ENCODE results near the gene BFAR. TPM values are rescaled to one million over a fixed set of nuclear protein-coding genes. Genes with fewer than 3 reads are reported as not detected.

Gene BFAR
- total and polyA plus RNA-seq, 2 donors (not counting 1 experiment from before 2014, with no cell fraction given), result 30.7 to 72.9 TPM

DNA sequence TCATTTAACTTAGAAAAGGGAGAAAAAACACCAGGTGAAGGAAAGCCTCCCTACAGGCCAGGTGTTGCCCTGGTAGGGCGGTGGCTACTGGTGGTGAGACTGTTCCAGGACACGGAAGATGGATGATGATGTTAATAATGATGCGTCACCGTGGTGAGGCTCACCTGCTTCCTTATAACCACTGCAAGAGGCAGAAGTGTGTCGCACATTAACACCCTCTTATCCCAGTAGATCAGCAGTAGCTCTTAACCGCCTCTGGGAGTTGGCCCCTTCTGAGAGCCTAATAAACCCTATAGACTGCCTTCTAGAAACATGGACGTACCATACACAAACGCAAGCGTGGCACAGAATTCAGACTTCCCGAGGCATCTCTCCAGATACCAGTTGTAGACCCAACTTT is 7.8 kb downstream of the BFAR start:
- no peak overlapping the region for H3K27ac Mint-ChIP-seq
- Histone ChIP-seq H3K79me2 (ENCODE audit: control insufficient read depth, insufficient read depth, low read length) (peaks cover 98% of the 10 kb centered on the region), H3K9me3 (ENCODE audit: control extremely low read depth in 1 of 3, control insufficient read depth in 2 of 3, insufficient read depth in 1 of 3, low read length in 2 of 3) (no peaks in the 10 kb centered on the region), H3K4me3 (ENCODE audit: control extremely low read depth in 1 of 5, extremely low read depth in 1 of 5, insufficient read depth in 1 of 5, low read depth in 2 of 5, low read length in 4 of 5) (no peak overlapping the region), H3K4me1 (ENCODE audit: control insufficient read depth in 2 of 2, insufficient read depth in 2 of 2, low read length in 2 of 2) (peaks cover 0 to 4% of the 10 kb centered on the region in 2 donors), H2AFZ (ENCODE audit: insufficient read depth, low read depth, low read length, poor library complexity, severe bottlenecking) (no peak overlapping the region), H3K27me3 (replicated peaks in 1 of 4; ENCODE audit: control extremely low read depth in 1 of 4, control insufficient read depth in 3 of 4, insufficient read depth in 4 of 4, low read length in 3 of 4) (no peaks in the 10 kb centered on the region), H3K4me2 (replicated peaks; ENCODE audit: low read depth, low read length, poor library complexity, severe bottlenecking) (no peak overlapping the region), H4K20me1 (ENCODE audit: control insufficient read depth, insufficient read depth, low read length, poor library complexity, severe bottlenecking) (peaks cover 79% of the 10 kb centered on the region), H3K9ac (ENCODE audit: low read length) (no peak overlapping the region), H3K27ac (ENCODE audit: low read length in 2 of 2) (no peak overlapping the region), H3K36me3 (replicated peaks in 1 of 2; ENCODE audit: control extremely low read depth in 1 of 2, control insufficient read depth in 1 of 2, extremely low read depth in 1 of 2, insufficient read depth in 2 of 2, low read length in 1 of 2) (peaks cover 11 to 43% of the 10 kb centered on the region in 2 experiments)
- no peak overlapping the region for H3K4me3 Mint-ChIP-seq
- H3K4me1 Mint-ChIP-seq, result peaks cover 36% of the 10 kb centered on the region
- POLR2A ChIA-PET, result interaction anchor here (0.8 kb wide), 1 partner anchor 32 kb away, joined by 3 read pairs; no protein-coding TSS in a partner anchor
- TF ChIP-seq EZH2 (IDR thresholded peaks at IDR 0.05; ENCODE audit: borderline replicate concordance, insufficient read depth, low read depth, low read length, poor library complexity, severe bottlenecking), result no peak
- no peak for TF ChIP-seq CTCF (IDR thresholded peaks at IDR 0.05)
- H3K27me3 Mint-ChIP-seq, result no peaks in the 10 kb centered on the region
- no peaks in the 10 kb centered on the region for H3K9me3 Mint-ChIP-seq (ENCODE audit: insufficient read depth)
- CTCF ChIA-PET, result no interaction called here
- WGBS (ENCODE audit: insufficient coverage), result 91% methylated on average over 6 of the region's 10 CpGs
- no peak for ATAC-seq (ENCODE audit: low read depth)
- DNase-seq, result no peak
- intact Hi-C loops (cut with micrococcal nuclease), result no loop called here

- ATAC-seq (ENCODE audit: low read depth) (no peak), DNase-seq (no peak)
- TF ChIP-seq EZH2 (IDR thresholded peaks at IDR 0.05; ENCODE audit: borderline replicate concordance, insufficient read depth, low read depth, low read length, poor library complexity, severe bottlenecking) (no peak), CTCF (IDR thresholded peaks at IDR 0.05) (no peak)
- ChIA-PET POLR2A (interaction anchor here (0.8 kb wide), 1 partner anchor 32 kb away, joined by 3 read pairs; no protein-coding TSS in a partner anchor), CTCF (interaction anchor here (0.7 kb wide), 1 partner anchor 1546 kb away, joined by 3 read pairs; no protein-coding TSS in a partner anchor)
- H4K20me1 ChIP-seq (ENCODE audit: control insufficient read depth, insufficient read depth, low read length, poor library complexity, severe bottlenecking), result peaks cover 73% of the 10 kb centered on the region
- no peak overlapping the region for H3K4me3 ChIP-seq (ENCODE audit: control extremely low read depth in 1 of 5, extremely low read depth in 1 of 5, insufficient read depth in 1 of 5, low read depth in 2 of 5, low read length in 4 of 5)
- intact Hi-C loops (cut with micrococcal nuclease), result no loop called here
- no peak overlapping the region for H3K9ac ChIP-seq (ENCODE audit: low read length)
- H3K4me3 Mint-ChIP-seq, result no peak overlapping the region
- WGBS (ENCODE audit: insufficient coverage), result 83% methylated on average over 1 of the region's 8 CpGs
- no peak overlapping the region for H2AFZ ChIP-seq (ENCODE audit: insufficient read depth, low read depth, low read length, poor library complexity, severe bottlenecking)
- H3K27me3 Mint-ChIP-seq, result no peaks in the 10 kb centered on the region
- H3K4me2 ChIP-seq (replicated peaks; ENCODE audit: low read depth, low read length, poor library complexity, severe bottlenecking), result no peak overlapping the region
- H3K9me3 Mint-ChIP-seq (ENCODE audit: insufficient read depth), result no peaks in the 10 kb centered on the region
- no peak overlapping the region for H3K27ac ChIP-seq (ENCODE audit: low read length in 2 of 2)
- H3K27me3 ChIP-seq (replicated peaks in 1 of 4; ENCODE audit: control extremely low read depth in 1 of 4, control insufficient read depth in 3 of 4, insufficient read depth in 4 of 4, low read length in 3 of 4), result no peaks in the 10 kb centered on the region
- H3K27ac Mint-ChIP-seq, result no peak overlapping the region
- H3K36me3 ChIP-seq (replicated peaks in 1 of 2; ENCODE audit: control extremely low read depth in 1 of 2, control insufficient read depth in 1 of 2, extremely low read depth in 1 of 2, insufficient read depth in 2 of 2, low read length in 1 of 2), result peaks cover 13 to 49% of the 10 kb centered on the region in 2 experiments
- peaks cover 0 to 4% of the 10 kb centered on the region in 2 donors for H3K4me1 ChIP-seq (ENCODE audit: control insufficient read depth in 2 of 2, insufficient read depth in 2 of 2, low read length in 2 of 2)
- H3K79me2 ChIP-seq (ENCODE audit: control insufficient read depth, insufficient read depth, low read length), result peaks cover 97% of the 10 kb centered on the region
- H3K4me1 Mint-ChIP-seq, result peaks cover 32% of the 10 kb centered on the region
- H3K9me3 ChIP-seq (ENCODE audit: control extremely low read depth in 1 of 3, control insufficient read depth in 2 of 3, insufficient read depth in 1 of 3, low read length in 2 of 3), result no peaks in the 10 kb centered on the region
Measured at GRCh38 chr16:14641206-14641605, 8.5 kb downstream of the BFAR start.

All from B cell (primary cell).